A172 (cell line): ENCODE results near the gene HOXD1. TPM values are rescaled to one million over a fixed set of nuclear protein-coding genes. Genes with fewer than 3 reads are reported as not detected.

Experiments used
- DNase-seq: peaks from one replicate; pipeline ENCODE4 v3.0.0-alpha.2; 2015; ENCODE audit warnings: low spot score
- total RNA-seq: library from RNA; depleted of rRNA; stranded (reverse); fragments of >200 nt; shearing (Covaris generic); gene quantifications from 2 replicates; pipeline ENCODE4 v1.2.3, GENCODE V29; 2014

HOXD1 gene
- total RNA-seq, 1 experiment from 2014 or later: not detected

DNA sequence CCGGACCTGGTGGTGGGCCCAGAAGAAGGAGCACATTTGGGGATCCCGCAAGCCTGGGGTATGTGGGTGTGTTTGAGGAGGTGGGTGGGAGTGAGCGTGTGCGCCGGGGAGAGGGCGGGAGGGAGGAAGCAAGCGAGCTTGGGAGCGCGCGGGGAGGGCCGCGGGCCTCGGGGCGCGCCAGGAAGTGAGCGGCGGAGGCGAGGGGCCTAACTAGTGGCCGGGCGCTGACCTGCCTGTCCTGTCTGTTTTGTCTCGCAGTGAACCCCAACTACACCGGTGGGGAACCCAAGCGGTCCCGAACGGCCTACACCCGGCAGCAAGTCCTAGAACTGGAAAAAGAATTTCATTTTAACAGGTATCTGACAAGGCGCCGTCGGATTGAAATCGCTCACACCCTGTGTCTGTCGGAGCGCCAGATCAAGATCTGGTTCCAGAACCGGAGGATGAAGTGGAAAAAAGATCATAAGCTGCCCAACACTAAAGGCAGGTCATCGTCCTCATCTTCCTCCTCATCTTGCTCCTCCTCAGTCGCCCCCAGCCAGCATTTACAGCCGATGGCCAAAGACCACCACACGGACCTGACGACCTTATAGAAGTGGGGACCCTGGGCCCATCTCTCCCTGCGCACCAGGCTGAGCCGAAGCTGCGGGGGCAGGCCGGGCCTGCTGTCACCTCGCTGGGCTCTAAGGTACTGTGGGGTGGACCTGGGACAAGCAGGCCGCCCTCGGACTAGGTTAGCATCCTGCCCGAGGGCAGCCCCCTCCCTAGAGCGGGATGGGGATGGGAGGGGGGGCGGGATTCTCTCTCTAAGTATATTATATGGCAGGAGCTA is 35.9 kb upstream of the HOXD1 start:
- no peak for DNase-seq

DNA sequence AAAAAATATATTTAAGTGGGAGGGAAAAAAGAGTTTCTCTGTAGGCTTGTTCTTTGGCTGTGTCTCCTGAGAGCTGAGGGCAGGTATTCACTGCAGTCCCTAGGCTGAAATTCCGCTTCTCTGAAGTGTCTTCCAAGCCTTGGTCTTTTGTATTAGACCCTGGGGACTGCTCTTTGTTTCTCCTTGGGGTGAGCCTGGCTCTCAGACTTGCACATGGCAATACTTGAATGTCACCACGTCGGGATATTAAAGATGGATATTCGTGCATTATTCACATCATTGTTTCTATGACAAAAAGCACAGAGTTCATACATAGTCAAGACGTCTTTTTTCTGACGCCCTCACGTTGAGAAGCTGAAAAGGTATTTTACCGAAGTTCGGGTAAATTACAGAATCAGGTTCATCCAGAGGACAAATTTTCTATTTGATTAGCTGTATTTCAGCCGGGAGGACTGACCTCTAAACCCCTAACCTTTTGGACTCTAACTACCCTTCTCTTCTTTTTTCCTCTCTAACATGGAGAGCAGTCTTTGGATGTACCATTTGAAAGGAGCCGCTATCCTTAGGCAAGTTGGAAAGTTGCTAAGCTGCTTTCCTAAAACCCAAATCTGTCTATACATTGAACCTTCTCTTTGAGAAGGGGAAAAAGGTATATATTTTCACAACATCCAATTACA is 33.8 kb upstream of the HOXD1 start:
- DNase-seq: no peak

DNA sequence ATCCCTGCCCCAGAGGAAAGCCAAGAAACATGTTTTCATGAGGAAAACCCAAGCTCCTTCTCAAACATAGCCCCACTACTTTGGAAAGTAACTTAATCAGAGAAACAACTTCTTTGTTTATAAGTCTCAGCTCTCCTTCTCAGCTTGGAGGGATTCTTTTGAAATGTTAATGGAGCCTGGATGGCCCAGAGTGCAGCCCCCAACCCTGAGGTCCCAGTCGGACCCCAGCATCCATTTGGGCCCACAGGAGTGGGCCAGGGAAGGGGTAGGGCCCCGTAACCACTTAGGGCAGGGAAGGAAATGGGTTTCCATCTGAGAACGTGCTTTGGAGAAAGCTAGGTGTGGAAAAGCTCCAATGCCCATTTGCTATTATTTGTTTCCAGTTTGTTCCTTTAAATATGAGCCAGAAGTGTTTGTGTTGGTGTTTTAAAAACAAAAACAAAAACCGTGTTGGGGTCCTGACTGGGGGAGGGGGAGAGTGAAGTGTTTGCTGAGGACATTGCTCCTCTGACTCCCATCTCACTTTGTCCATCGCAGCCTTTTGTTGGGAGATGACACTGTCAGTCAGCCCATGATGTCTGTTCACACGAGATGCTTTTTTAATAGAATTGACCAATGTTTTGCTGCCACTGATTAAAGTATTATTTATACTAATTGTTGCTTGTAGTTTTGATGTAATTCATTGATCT is 33.0 kb upstream of the HOXD1 start:
- DNase-seq: no peak

DNA sequence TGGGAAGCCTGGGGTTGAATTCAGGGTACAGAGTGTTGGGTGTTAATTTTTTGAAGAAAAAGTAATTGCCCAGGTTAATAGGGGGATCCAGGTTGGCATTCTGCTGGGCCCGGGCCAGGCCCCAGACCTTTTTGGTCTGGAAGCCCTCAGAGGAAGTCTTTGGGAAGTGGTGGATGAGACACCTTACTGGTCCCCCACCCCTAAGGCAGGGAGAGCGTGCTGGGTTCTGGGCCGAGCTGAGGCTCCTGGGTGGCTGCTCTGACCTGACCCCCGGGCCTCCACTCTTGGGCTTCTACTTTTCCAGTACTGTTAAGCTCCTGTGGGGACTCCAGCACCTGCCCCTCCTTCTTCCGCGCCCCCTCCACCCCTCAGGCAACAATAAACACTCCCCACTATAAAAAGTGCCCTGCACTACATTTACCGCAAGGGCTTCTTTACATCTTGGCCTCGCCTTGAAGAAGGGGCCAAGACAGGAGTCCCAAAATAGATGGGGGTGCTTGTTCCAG is 32.1 kb upstream of the HOXD1 start:
- no peak for DNase-seq

DNA sequence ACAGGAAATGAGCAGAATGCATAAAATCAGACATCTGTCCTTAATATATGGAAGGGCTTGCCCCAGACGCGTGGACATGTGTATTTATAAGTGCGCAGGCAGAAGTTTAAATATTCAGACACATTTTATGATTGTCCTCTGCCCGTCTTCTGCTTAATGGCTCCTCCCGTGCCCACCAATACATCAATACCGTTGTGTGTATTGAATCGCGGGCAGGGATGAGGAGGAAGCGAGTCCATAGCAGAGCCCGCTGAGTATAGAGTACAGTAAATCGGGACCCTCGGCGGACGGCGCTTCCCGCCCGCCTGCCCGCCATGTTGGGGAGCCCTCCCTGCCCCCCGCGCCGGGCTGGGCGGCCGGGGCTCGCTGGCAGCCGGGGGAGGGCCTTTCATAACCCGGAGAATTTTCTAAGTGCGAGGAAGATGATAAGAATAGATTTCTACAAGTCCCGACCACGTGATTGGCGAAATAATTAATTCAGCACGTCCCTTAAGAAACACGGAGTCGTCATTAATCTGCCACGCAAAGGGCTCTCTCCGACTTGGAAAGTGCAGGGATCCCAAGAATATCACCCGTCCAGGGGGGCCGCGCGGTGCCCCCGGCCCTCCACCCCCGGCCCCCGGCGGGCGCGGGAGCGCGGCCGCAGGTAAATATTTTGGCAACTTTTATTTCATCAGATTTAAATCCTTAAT is 31.5 kb upstream of the HOXD1 start, which contains the start of gene HOXD3:
Gene HOXD3, plus strand, starts transcription at position 501 of the 692 bp plus-strand sequence. CDS start 11,808 bp downstream, outside the sequence.
- no peak for DNase-seq

DNA sequence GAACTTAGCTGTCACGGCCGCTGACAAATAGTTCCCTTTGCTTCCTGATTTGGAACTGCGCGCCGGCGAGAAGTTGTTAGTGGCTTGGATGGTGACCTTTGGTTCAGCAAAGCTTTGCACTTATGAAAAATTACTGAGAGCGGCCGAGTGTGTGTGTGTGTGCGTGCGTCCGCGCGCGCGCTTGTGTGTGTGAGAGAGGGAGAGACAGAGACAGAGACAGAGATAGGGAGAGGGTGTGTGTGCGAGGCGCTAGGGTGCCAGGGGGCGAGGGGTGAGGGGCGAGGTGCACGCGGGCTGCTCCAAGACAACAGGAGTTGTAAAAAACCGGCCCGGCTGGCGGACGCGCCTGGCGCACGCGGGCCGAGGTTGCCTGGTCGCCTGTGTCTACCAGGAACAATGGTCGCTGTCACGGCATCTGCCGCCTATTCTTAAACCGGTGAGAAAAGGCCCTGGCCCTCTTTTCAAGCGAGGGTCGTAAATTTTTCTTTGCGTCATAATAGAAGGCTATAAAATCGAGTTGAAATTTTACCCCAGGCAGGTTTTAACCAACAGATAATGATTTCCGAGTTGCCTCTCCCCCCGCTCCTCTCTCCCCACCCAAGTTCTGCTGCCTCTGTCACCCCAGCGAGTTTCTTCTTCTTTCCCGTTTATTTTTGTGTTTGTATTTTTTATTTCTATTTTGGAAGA is 30.8 kb upstream of the HOXD1 start:
- DNase-seq: no peak

DNA sequence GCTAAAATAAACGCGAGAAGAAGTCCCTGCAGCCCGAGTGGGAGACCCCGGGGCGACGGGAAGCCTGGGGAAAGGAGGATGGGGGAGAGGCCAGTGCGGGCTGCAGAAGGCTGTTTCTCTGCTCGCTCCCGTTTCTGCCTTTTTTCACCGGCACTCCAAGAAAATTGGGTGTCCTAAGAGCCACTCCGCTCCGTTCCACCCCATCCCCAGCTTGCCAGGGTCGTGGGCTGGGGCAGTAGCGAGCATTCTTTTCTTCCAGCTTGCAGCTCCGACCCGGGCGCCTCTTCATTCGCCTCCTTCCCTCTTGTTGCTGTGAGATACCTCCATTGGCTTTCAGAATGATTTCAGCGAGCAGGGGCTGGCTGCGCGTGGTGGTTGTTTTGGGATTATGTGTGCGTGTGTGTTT is 30.3 kb upstream of the HOXD1 start:
- DNase-seq: no peak

DNA sequence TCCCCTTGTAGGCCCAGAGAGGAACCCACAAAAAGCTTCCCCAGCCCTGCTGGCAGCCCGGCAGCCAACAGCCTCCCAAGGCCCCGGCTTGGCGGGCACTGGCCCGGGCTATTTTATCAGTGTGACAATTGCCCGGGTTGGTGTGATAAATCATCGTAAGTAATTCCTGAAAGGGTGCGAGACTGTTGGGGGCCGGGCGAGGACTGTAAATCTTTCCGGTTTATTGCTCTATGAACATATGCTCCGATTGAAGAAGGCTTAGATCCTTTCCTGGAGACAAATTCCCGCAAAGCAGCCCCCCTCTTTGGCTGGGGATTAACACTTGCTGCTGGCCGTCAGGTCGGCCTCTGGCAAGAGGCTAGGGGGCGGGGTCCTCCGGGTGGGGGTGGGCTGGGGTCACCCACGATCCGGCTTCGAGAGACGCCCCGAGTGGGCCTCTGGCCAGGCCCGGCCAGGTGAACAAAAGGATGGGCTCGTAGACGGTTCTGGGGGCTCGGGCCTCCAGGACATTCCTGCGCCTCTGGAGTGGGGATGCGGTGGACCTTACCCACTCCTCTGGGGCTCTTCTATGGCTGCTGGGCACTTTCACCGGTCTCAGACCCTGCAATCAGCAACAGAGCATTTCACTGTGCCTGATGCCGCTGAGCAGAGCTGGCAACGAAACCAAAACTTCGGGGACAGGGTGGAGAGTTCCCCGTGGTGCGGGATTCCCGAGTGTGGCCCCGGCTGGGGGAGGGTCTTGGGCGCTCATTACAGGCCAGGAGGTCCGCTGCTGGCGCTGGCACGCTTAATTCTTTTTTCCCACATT is 29.4 kb upstream of the HOXD1 start:
- DNase-seq: no peak

DNA sequence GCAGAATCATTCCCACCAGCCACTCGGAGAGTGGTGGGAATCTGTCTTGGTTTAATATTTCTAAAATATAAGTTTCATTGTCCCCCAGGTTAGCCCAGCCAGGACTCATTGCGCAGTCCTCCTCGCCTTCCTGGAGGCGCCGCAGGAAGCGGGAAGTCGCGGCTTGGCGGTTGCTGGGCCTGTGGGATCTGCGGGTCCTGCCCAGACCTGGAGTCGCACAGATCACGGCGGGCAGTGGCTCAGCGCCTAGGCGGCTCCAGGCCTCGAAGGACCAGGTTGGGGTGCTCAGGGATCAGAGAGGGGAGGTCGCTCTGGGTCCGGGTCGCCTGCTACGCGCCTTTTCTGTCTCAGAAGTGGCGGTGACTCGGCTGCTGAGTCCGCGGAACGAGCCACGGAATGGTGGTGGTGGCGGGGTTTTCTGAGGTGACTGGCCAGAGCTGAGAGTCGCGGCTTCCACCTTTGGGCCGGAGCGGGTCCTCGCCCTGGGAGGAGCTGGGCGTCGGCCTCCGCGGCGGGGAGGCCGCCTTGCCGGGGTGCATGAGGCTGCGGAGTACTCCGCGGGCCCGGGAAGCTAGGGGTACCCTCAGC is 28.7 kb upstream of the HOXD1 start:
- no peak for DNase-seq

DNA sequence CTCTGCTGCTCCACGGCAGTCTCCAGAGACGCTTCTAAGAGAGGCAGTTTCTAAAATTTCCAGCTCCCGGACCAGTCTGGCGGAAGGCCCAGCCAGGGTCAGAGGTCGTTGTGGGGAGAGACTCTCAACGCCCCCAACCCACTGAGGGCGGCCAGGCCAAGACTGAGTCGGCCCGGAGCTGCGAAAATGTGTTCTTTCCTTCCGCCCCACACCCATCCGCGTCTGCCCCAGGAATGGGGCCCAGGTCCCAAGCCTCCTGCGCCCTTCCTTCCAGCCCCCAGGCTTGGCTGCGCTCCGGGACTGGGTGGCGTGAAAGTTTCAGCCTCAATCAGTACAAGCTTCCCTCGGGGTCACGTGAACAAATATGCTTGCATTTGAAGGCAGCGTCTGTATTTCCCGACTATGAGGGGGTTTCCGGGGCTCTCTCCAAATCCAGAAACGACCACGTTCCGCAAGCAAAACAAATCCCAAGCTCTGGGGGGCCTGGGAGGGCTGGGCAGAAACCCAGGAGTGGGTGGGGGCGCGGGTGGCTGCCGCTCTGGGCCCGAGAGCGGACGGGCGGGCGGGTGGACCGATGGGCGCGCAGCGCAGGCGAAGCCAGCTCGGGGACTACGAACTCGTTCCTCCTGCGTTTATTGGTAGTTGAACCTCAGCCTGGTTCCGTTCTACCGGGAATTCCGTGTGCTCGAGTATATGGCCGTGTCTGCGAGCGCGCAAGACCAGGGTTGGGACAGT is 28.1 kb upstream of the HOXD1 start:
- DNase-seq: no peak

DNA sequence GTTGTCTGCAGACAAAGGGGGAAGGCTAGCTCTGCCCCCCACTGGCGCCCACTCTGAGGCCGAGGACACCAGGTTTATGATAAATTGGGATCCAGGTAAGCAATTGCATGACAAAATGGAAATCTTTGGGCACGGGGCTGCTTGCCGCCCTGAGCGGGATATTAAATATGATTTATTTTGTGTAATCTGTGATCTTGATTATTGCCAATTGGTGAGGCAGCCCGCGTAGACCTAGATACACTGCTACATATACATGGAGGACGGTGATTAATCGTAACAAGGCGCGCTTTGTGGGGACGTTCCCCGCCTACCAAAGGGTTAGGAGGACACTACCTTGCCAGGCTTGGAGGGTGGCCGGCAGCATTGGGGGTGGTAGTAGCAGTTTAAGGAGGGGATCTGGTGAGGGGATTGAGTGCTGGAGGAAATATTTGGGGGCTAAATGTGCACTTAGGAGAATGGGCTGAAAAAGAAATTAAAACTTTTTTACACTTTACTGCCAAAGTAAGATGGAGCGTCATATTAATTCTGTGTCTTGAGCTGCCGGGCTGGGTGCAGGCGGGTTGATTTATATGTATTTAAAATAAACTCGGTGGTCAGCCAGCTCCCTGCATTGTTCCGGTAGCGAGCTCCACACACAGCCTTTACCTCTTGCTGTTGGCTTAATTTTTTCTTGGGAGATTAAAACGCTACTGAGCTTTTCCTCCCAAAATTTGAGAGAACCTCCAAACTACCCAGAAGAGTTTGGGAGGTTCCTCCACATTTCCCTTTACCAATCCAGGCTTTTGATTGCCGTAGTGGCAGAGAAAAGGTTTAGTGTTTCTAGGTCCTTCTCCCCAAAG is 27.3 kb upstream of the HOXD1 start:
- DNase-seq: no peak

DNA sequence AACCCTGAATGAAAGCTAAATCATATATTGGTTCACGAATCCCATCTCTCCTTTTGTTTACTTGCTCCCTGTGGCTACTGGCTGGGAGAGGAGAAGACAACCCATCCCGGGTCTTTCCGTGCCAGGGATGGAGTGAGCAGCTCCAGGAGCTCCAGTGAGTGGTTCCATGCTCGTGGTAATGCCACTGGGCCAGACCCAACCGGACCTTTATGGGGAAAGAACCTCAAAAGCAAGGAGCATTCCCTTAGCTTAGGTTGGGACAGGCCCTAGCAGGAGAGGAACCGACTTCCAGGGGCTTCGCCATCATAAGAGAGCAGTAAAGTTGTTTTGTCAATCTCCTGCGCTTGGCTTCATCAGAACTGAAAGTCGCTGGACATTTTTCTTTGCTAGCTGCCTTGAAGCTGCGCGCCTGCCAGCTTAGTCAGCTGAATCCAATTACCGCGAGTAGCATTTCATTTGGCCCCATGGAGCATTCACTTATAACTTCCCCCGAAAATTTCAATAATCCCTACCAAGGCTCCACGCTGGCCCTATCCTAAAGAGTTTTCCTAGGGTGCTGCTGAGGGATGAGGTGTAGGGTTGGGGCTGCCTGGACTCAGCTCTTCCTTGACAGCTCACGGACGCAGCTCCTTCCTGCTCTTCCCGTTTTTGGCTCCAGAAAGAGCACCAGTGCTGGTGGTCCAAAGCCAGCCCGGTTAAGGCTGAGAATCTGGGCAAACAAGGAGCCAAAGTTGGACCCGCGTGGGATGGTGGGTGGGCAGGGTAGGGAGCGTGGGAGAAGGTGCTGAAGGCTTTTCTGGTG is 26.4 kb upstream of the HOXD1 start:
- no peak for DNase-seq

DNA sequence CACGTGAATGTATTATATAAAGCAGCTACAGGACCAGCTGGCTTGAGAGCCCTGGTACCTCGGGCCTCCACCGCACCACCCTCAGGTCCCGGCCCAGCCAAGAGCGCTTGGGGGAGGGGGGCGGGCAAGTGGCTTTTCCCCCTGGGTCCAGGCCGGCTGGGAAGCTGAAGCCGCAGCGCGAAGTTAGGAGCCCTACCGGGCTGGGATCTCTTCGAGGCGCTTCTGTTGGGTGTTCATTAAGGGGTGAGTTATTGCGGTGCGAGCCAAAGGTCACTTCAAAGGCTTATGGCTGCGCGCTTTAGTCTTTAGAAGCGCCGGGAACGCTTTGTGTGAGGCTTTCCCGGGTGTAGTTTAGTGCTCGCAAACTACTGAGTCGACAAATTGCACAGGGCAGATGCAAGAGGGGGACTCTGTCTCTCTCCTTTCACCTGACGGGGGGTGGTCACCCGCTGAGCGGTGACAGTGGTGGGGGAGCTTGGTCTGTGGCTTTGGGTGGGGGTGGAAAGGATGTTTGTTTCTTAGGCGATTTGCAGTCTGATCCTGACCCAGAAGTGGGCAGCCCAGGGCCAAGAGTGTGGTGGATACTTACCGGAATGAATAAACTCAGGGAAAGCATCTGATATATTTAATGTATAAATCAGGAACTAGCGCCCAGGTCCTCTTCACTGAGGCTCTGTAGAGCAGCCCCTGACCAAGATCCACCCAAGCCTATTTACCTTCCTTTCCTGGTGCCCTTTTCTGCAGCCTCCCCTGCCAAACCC is 25.4 kb upstream of the HOXD1 start:
- DNase-seq: no peak

DNA sequence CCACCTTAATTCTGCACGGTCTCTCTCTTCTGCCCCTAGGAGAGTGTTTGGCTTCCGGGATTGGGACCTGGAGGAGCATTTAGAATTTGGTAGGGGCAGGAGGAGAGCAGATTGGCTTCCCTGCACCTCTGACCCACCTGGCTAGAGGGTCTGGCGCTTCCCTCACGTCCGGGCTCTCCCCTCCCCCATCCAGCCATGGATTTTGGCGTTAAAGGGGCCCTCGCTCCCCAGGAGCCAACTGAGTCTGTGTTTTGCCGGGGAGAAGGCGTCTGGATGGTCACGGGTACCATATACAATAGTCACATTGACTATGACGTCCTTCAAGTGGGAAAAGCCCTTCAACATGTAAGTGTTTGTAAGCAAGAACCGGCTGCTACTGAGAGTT is 24.8 kb upstream of the HOXD1 start:
- no peak for DNase-seq

DNA sequence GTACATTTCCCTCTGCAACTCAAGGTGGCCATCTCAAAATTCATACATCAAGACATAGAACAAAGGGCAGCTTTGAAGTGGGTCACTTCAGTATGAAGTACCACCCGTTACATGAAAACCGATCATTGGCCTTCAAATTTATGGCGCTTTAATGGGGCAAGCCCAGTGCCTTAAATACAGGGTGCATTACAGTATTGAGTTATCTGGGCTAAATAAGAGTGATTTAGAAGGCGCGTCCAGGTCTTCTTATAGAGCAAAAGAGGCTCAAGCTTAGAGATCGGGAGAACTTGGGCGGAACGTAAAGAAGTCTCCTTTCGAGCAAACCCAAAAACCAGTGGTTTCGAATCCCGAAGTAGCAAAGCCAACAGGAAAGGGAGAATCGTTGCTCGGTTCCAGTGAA is 24.3 kb upstream of the HOXD1 start:
- DNase-seq: no peak

DNA sequence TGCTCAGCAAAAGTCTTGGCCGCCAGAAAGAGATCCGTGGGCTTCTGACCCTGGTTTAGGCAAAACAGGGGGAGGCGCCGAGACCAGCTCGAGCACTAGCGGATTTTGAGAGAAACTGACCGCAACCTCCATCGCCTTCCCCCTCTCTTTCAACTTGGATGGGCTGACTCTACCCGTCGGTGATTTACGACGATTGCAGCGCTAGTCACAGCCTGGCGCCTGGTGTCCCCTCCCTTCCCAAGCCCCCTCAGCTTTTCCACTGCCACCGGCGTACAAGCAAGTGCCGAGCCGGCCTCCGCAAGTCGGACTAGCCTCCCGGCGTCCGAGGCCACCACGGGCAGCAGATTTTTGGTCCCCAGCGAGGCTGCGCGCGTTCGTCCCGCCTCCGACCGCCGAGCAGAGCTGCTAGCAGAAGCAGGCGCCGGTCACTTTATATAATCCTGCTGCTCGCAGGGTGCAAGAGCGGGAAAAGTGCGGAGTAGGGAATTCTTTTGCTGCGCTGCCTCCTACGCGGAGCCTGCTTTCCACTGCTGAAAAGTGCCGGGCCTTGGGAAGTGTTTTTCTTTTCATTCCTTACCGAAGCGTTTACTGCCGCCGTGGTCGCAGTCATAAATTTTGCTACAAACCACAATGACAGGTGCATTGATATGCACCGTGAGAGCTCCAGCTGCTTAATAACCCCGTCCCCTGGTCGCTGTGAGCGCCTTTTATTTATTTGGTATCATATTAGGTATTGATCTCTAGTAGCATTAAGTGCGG is 23.7 kb upstream of the HOXD1 start:
- DNase-seq: no peak
